H54 (cell line): Measurements from ENCODE around the gene KCNN4.
"Not testable (repeated sequence)": the region's sequence is repeated elsewhere in the genome, so short reads cannot be mapped to it uniquely, and the experiment has no call there.

ENCODE experiments used
- DNase-seq: peaks from one replicate; pipeline ENCODE4 v3.0.0; 2011; ENCODE audit warnings: low spot score, mixed read lengths; ENCODE audit not compliant: insufficient read length
- FAIRE-seq: peaks from 3 replicates; lab custom pipeline; 2011; peaks lifted over from hg19 to GRCh38; lab: Jason Lieb, UNC
- POLR2A ChIP-seq: IDR thresholded peaks from 2 replicates; pipeline ENCODE4 v1.6.1; 2011; ENCODE audit warnings: low read depth, mild to moderate bottlenecking, low read length

Gene KCNN4

DNA sequence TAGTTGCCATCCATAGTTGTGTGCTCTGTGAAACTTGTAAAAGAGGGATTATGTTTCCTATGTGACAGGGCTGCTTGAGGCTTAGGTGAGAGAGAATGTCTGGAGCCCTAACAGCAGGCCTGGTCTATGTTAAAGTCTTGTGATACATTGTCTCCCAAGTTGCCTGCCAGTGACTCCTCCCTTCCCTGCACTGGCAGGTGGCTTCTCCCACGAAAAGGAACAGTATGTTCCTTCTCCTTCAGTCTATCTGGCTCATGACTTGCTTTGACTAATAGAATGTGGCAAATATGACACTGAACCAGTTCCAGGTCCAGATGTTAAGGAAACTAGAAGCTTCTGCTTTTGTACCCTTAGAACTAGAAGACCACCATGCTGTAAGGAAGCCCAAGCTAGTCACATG, 5.9 kb upstream of the KCNN4 start:
- DNase-seq = no peak
- TF ChIP-seq POLR2A = no peak
- no peak for FAIRE-seq

DNA sequence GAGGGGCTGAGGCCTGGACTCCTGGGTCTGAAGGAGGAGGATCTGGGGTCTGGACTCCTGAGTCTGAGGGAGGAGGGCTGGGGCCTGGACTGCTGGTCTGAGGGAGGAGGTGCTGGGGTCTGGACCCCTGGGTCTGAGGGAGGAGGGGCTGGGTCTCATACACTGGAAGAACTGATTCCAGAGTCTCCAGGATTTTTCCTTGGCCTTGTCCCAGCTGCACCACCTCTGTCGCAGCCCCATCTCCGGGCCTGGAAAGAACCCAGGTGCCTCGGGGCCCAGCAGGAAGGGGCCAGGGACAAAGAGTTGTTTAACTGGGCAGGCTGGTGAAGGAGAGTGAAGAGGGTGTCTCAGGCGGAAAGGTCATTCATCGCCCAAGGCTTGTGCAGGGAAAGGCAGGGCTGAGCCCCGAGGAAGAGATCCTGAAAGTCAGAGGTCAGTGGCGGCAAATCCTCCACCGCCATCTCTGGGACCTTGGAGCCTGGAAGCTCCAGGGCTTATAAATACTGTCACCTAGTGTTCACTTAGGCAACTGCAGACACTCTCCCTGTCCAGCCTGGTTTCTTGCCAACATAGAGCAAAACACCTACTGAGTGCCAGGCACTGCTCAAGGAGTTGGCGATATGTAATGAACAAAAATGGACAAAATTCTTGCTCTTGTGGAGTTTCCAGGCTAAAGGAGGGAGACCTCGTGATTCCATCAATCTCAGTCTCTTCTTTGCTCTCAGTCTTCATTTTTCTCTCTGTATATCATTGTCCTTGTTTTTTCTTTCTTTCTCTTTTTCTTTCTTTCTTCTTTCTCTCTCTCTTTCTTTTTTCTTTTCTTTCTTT, 4.4 kb upstream of the KCNN4 start:
- DNase-seq (peak; percentile 79), FAIRE-seq (no peak)
- TF ChIP-seq POLR2A = no peak

DNA sequence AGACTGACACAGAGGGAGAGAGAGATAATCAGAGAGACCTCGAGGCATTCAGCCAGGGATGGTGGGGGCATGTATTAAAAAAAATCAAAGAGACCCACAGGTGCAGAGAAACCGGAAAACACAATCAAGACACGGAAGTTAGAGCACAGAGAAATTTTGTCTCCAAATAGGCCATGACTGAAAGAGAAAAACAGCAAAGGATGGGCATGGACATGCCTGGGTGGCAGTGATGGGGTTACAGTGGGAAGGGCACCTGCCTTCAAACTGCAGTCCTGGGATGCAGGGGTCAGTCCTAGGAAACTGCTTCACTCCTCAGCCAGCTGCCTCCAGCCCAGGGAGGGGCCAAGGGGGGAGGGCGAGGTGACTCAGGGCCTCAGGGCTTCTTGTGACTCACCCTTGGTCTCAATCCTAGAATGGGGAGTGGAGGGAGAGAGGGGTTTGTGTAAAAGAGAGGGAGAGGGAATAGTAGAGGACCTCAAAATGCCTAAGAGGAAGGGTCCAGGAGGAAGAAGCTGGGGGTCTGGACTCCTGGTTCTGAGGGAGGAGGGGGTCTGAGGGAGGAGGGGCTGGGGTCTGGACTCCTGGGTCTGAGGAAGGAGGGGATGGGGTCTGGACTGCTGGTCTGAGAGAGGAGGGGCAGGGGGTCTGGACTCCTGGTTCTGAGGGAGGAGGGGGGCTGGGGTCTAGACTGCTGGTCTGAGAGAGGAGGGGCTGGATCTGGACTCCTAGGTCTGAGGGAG, 3.6 kb upstream of the KCNN4 start:
- no peak for TF ChIP-seq POLR2A
- DNase-seq (peak; percentile 97), FAIRE-seq (peak; percentile 62)

DNA sequence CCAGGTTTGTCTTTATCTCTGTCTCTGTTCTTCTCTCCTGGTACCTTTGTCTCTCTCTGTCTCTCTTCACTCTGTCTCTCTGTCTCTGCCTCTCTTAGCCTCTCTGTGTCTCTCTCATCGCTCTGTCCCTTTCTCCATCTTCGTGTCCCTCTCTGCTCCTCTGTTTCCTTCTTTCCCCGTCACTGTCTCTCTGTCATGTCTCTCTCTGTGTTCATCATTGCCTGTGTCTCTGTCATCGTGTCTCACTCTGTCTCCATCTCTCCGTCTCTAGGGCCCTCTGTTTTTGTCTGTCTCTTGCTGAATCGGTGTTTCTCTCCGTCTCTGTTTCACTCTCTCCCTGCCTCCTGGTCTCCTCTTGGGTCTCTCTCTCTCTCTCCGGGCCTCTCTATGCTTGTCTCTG, 2.9 kb upstream of the KCNN4 start:
- no peak for TF ChIP-seq POLR2A
- no peak for DNase-seq
- no peak for FAIRE-seq

DNA sequence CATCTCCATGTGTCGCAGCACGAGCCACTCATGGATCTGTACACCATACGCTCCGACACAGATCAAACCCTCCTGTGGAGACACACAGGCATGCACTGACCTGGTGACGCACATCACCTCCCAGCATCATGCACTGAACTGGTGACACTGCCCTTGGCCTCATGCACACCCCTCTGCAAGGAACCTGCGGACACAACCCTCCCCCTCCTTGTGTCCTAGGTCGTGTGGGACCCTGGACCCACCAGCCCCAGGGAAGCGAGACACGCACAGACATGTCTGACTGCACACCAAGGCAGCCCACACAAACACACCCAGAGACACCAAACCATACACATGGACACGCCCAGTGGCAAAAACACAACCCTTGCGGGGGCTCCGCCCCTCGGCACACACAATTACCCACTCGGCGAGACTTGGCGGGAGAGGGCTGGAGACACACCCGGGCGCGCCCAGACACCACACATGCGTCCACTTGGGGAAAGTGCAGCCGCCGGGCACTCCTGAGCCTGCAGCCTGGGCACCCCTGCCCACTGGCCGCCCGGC, 2.0 kb upstream of the KCNN4 start:
- FAIRE-seq (no peak), DNase-seq (no peak)
- TF ChIP-seq POLR2A = no peak

DNA sequence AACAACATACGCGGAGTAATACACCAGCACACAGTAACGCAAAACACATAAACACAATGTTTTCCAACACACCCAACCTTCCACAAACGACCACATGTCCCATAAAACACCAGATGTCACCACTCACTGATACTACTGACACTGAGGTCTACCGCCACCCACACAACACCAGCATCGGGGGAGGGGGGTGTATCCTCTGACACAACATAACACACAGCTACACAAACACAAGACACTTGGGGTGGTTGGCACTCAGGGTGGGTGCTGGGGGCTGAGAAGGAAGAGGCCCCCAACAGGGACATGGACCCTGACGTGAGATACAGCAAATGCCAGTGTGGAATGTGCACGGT, 1.5 kb upstream of the KCNN4 start:
- no peak for DNase-seq
- FAIRE-seq = no peak
- TF ChIP-seq POLR2A = no peak

DNA sequence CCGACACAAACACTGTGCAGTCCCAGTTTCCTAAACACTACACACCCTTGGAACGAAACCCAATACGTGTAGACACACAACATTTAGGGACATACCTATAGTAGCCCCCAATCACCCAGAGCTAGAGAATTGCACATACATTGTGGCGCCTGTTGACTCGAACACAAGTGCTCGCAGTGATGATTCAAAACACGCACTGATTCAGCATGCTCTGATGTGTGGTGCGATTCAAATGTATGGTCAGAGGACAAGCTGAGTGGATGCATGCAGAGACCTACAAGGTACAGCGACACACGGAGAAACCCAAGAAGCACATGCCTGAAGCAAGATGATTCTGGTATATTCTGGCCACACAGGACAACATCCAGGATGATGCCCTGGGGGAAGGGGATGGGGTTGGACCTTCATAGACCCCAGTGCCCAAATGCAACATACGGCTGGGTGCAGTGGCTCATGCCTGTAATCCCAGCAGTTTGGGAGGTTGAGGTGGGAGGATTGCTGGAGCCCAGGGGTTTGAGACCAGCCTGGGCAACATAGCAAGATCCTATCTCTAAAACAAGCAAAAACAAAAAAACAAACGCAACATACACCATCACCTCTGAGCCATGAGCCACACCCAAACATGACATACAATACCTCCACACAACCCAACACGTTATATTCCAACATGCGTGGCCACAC, 997 bp upstream of the KCNN4 start:
- no peak for TF ChIP-seq POLR2A
- DNase-seq (no peak), FAIRE-seq (no peak)

DNA sequence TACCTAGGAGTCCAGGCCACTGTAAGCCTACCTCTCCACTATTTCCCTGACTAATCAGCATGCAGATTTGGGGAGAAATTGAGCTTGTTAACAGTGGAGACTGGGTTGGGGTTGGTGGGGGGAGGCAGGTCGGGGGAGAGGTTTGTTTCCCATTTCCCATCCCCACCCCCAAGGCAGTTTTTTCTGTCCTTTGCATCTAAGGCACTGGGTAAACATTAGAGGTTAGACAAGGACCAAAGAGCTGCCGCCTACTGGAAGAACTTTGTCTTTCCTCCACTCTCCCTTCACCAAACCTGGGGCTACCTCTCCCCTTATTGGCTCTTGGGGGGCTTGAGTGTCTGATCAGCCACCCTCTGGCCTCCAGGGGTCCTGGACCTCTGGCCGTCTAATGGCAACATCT, 953 bp downstream of the KCNN4 start:
- no peak for TF ChIP-seq POLR2A
- DNase-seq = no peak
- no peak for FAIRE-seq

DNA sequence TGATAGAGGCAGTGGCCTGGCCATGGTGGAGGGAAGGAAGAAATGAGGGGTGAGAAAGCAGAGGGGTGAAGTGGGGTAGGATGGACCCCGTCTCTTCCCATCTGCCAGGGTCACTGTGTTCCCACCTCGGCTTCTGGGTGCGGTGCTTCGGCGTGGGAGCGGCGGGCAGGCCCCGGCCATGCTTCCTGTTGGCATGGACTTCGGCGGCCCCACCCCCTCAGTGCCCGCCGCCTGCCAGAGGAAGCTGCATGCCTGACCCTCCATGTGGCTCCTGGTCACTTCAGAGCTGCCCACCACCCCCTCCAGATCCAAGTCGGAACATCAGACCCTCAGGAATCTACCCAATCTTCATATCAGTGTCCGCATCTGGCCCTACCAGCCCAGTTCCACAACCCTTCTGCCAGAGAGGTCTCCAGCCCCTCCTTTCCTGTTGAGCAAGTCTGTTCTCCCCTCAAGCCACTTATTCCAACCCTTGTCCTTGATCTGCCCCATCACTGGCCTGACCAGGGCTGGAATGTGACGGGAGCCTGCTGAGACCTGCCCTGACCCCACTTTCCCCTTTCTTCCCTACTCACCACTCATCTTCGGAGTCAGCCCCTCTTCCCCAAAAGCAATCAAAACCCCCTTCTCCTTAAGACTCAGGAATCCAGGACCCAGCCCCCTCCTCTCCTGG, 1.5 kb downstream of the KCNN4 start:
- no peak for TF ChIP-seq POLR2A
- FAIRE-seq = no peak
- DNase-seq = no peak

DNA sequence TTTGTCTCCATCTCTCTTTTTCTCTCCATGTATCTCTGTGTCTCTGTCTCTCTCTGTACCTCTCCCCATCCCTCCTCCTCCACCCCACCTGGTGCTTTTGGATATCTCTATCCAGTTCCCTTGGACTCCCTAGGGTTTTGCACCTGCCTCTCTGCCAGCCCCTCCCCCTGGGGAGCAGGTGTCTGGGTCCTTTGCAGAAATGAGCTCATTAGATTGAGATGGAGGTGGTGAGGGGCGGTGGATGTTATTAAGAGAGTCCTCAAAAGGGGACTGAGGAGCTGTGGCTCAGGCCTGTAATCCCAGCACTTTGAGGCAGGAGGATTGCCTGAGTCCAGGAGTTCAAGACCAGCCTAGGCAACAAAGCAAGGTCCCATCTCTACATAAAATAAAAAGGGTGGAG, 2.1 kb downstream of the KCNN4 start:
- no peak for FAIRE-seq
- TF ChIP-seq POLR2A = no peak
- no peak for DNase-seq

DNA sequence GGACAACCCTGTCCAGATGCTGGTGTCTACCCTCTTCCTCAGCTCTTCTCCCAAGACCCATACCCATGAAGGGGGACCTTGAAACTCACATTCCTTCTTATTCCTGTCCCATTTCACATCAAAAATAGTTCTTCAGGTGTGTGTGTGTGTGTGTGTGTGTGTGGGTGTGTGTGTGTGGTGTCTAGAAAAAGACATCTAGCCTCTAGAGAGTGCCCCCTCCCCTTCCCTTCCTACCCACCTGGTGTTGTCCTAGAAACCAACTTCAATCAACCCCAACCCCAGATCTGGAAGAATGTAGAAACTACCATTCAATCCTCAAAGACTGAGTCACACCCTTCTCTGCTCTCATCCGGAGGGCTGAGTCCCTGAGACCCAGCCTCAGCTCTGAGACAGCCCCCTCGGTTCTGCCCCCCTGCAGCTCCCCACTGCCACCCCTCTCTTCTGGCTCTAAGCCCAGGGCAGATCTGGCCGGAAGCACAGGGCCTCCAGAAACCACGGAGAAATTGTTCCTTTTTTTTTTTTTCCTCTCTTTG, 3.5 kb downstream of the KCNN4 start:
- peak; percentile 96 for DNase-seq
- TF ChIP-seq POLR2A = no peak
- no peak for FAIRE-seq

DNA sequence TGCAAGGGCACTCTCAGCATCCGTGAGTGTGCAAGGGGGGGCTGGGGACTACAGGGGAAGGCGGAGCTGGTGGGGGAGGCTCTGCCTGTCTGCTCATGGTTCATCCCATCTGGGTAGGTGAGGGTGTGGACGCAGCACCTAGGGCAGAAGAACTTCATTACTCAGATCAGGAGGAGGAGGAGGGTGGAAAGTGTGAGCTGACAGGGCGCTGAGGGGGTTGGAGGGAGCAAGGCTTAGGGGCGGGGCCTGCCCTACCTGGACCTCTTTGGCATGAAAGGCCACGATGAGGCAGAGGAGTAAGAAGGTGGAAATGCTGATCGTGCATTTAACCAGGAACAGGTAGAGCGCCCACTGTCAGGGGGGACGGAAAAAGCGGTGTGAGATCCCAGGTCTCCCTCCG, 4.5 kb downstream of the KCNN4 start:
- DNase-seq (no peak), FAIRE-seq (no peak)
- TF ChIP-seq POLR2A = no peak

DNA sequence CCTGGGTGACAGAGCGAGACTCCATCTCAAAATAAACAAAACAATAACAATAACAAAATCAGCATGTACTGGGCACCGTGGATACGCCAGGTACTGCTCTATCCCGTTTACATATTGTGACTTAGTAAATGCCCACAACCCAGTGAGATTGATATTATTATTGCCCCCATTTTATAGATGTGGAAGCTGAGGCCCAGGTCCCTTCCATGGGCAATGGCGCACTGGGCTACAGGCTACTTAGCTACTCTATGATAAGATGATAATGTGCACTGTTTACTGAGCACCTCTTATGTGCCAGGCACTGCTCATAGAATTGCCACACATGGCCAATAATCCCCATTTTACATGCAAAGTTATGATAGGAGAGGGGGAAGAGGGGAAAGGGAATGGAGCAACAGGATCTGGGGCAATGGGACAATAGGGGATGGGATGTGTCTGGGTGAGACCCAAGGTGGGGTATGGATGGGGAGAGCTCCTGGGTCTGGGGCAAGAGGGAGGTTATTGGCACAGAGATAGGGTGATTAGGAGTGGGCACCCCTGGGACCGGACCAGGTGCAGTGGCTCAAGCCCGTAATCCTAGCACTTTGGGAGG, 5.4 kb downstream of the KCNN4 start:
- no peak for TF ChIP-seq POLR2A
- DNase-seq (no peak), FAIRE-seq (no peak)

DNA sequence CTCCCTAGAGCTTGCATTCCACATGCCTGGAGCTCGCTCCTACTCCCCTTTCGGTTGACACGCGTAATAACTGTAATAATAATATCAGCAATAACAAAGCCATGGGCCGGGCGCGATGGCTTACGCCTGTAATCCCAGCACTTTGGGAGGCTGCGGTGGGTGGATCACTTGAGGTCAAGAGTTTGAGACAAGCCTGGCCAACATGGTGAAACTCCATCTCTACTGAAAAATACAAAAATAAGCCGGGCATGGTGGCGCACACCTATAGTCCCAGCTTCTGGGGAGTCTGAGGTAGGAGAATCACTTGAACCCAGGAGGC, 5.9 kb downstream of the KCNN4 start:
- not testable (repeated sequence) for DNase-seq, FAIRE-seq
